Astrocyte of the cerebellum (primary cell): ENCODE measurements around the gene FAM50B.

Experiments
- DNase-seq: peaks from one replicate; pipeline ENCODE4 v3.0.0-alpha.2; 2011; ENCODE audit warnings: low read depth
- H3K4me3 ChIP-seq: 2 replicates; pipeline ENCODE4 v1.5.1; 2011; ENCODE audit warnings: mild to moderate bottlenecking, low read depth, low read length, moderate library complexity
- in situ Hi-C: cut with HindIII; loops from 2 replicates; pipeline ENCODE4 v1.10.0; 2017; ENCODE audit warnings: low sequenced_read_pairs
- TF ChIP-seq, protein P1 (sequence below): IDR thresholded peaks from 2 replicates; pipeline ENCODE4 v1.5.1; 2012; ENCODE audit warnings: low read length, low read depth, moderate library complexity, mild to moderate bottlenecking; ENCODE audit errors: missing control alignments

The FAM50B gene

GRCh38 chr6:3811191-3811590 lies 38.0 kb upstream of the FAM50B start:
- TF ChIP-seq, protein P1, sequence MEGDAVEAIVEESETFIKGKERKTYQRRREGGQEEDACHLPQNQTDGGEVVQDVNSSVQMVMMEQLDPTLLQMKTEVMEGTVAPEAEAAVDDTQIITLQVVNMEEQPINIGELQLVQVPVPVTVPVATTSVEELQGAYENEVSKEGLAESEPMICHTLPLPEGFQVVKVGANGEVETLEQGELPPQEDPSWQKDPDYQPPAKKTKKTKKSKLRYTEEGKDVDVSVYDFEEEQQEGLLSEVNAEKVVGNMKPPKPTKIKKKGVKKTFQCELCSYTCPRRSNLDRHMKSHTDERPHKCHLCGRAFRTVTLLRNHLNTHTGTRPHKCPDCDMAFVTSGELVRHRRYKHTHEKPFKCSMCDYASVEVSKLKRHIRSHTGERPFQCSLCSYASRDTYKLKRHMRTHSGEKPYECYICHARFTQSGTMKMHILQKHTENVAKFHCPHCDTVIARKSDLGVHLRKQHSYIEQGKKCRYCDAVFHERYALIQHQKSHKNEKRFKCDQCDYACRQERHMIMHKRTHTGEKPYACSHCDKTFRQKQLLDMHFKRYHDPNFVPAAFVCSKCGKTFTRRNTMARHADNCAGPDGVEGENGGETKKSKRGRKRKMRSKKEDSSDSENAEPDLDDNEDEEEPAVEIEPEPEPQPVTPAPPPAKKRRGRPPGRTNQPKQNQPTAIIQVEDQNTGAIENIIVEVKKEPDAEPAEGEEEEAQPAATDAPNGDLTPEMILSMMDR: no peak
- DNase-seq: no peak
- in situ Hi-C loops: no loop called here
- no peak overlapping the region for H3K4me3 ChIP-seq

DNA sequence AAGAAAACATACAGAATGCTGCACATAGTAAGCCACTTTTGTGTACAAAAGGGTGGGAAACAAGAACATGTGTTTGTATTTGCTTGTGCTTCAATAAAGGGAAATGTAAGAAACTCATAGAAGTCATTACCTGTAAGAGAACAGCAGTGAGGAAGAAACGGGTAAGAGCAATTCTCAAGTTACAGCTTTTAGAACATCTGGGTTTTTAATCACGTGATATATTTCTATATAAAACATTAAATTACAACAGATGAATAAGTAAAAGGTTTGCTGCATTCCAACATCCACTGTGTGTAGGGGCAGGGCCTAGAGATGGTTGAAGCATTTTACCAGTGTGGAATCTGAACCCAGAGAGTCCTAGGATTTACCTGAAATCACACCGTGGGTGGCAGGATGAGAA lies 36.6 kb upstream of the FAM50B start:
- in situ Hi-C loops: no loop called here
- DNase-seq: no peak
- TF ChIP-seq, protein P1: no peak
- H3K4me3 ChIP-seq: no peak overlapping the region

DNA sequence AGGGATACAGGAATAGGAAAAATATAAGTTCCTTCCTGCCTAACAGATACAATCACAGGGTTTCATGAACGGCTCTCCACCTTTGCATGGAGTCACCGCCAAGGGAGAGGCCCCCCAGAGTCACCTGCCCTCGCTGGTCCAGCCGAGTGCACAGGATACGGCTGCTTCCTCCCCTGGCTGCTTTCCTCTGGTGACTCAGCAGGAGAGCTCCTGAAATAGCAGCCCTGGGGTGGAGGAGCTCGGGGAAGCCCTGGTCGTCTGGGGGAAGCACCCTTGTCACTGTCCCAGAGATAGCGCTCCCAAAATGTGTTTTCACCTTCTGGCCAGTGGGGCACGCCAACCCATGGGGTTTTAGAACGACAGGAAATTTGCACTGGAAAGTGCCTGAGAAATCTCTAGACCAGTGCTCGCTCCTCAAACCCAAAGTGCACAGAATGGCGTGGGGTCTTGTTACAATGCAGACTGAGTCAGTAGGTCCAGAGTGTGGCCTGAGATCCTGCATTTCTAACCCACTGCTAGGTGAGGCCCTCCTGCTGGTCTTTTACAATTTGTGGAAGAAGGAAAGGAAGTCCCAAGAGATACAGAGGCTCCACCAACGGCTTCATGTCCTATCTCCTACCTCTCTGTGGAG lies 35.9 kb upstream of the FAM50B start:
- TF ChIP-seq, protein P1: no peak
- in situ Hi-C loops: no loop called here
- no peak for DNase-seq
- no peak overlapping the region for H3K4me3 ChIP-seq

DNA sequence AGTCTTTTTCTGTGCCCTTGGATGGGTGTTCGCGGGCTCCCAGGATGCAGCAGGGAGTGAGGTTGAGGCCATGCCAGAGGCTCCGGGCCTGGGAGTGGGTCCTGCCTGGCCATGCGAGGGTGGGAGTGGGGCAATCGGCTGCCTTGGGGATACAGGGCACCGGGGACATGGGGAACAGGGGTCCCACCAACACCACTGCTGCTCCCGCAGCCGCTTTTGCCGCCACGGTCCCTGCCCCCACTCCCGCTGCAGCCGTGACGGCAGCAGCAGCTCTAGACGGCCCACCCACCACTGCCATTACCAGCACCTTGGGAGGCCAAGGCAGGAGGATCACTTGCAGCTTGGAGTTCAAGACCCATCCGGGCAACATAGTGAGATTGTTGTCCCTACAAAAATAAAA lies 35.3 kb upstream of the FAM50B start:
- no peak overlapping the region for H3K4me3 ChIP-seq
- in situ Hi-C loops: no loop called here
- TF ChIP-seq, protein P1: no peak
- no peak for DNase-seq

GRCh38 chr6:3814539-3814938 lies 34.6 kb upstream of the FAM50B start:
- in situ Hi-C loops: no loop called here

DNA sequence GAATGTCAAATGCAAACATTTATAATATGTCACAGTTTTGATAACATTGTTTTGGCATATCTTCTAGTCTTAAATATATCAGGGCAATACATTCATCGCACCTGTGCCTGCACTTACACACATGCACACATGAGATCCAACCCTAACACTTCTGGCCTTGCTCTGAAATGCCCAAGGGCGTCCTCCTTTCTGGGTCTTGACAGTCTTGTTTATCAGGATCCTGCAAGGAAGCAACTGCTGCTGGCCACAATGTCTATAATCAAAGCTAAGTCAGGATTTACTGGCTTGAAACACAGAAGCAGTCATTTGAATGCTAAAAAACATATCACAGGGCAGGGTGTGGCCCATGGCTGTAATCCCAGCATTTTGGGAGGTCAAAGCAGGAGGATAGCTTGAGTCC lies 32.9 kb upstream of the FAM50B start:
- H3K4me3 ChIP-seq: no peak overlapping the region
- in situ Hi-C loops: no loop called here
- DNase-seq: no peak
- TF ChIP-seq, protein P1: no peak

More at GRCh38 chr6:3814539-3814938, 34.6 kb upstream of the FAM50B start:
- TF ChIP-seq, protein P1: no peak
- DNase-seq: no peak
- H3K4me3 ChIP-seq: no peak overlapping the region
